Left renal cortex interstitium (tissue), 4 donors: ENCODE results near the gene MYH14. TPM values are rescaled to one million over a fixed set of nuclear protein-coding genes. Genes with fewer than 3 reads are reported as not detected.

ENCODE experiments used
- DNase-seq, 4 donors: peaks; one replicate each; pipeline ENCODE4 v3.0.0-alpha.2; 2013; ENCODE audit warnings: low read depth in 4 of 4, low spot score in 2 of 4, missing footprints in 1 of 4
- polyA plus RNA-seq, 4 donors: library from polyadenylated mRNA; unstranded; fragments of 120-200 nt; gene quantifications; one replicate each; pipeline ENCODE4 v1.2.1, GENCODE V29; 2013; ENCODE audit not compliant: insufficient read length in 4 of 4

MYH14 gene
- polyA plus RNA-seq, 4 donors, result 20.0 to 31.9 (median 25.0) TPM

GRCh38 chr19:50252111-50252886 is 48.9 kb downstream of the MYH14 start:
- DNase-seq, result no peak

GRCh38 chr19:50252887-50253268 is 49.5 kb downstream of the MYH14 start:
- no peak for DNase-seq

- DNase-seq, result no peak
Observed at GRCh38 chr19:50255115-50255514, 51.7 kb downstream of the MYH14 start.

GRCh38 chr19:50257141-50257540 is 53.7 kb downstream of the MYH14 start:
- DNase-seq, result no peak

GRCh38 chr19:50258918-50259372 is 55.5 kb downstream of the MYH14 start:
- DNase-seq, result no peak

- DNase-seq, result no peak
Observed at GRCh38 chr19:50261446-50261970, 58.1 kb downstream of the MYH14 start.

GRCh38 chr19:50263176-50263575 is 59.8 kb downstream of the MYH14 start:
- no peak for DNase-seq

GRCh38 chr19:50264483-50265186 is 61.2 kb downstream of the MYH14 start:
- no peak for DNase-seq

GRCh38 chr19:50266041-50266440 is 62.6 kb downstream of the MYH14 start:
- DNase-seq, result no peak

GRCh38 chr19:50266896-50267295 is 63.5 kb downstream of the MYH14 start:
- no peak for DNase-seq

GRCh38 chr19:50268041-50268440 is 64.6 kb downstream of the MYH14 start:
- DNase-seq, result peak in 1 of 4 donors; percentile 13

GRCh38 chr19:50268501-50268900 is 65.1 kb downstream of the MYH14 start:
- DNase-seq, result no peak

GRCh38 chr19:50269653-50270052 is 66.2 kb downstream of the MYH14 start:
- no peak for DNase-seq

- no peak for DNase-seq
Observed at GRCh38 chr19:50272263-50272897, 69.0 kb downstream of the MYH14 start.

- no peak for DNase-seq
Observed at GRCh38 chr19:50273821-50274220, 70.4 kb downstream of the MYH14 start.

- DNase-seq, result no peak
Observed at GRCh38 chr19:50275577-50276368, 72.4 kb downstream of the MYH14 start.

GRCh38 chr19:50276370-50277063 is 73.1 kb downstream of the MYH14 start:
- DNase-seq, result no peak

- no peak for DNase-seq
Observed at GRCh38 chr19:50277966-50278580, 74.7 kb downstream of the MYH14 start.

- no peak for DNase-seq
Observed at GRCh38 chr19:50280074-50280473, 76.7 kb downstream of the MYH14 start.
